Heart left ventricle (tissue), 16 donors: ENCODE measurements around the gene SLC4A3. TPM values are rescaled to one million over a fixed set of nuclear protein-coding genes. Genes with fewer than 3 reads are reported as not detected.
"Not testable (repeated sequence)": the region's sequence is repeated elsewhere in the genome, so short reads cannot be mapped to it uniquely, and the experiment has no call there.

Experiments used
- ATAC-seq, 4 donors: fragments of 200-7000 bp; cut with Tn5 transposase; one replicate each; pipeline ENCODE4 v1.9.1; 2020 to 2022; ENCODE audit warnings: moderate library complexity in 4 of 4, mild to moderate bottlenecking in 3 of 4, moderate number of reproducible peaks in 1 of 4
- DNase-seq, 5 donors: peaks; one replicate each; pipeline ENCODE4 v3.0.0-alpha.2; 2020
- H3K27ac ChIP-seq, 12 donors: fragments of 200-600 bp; sonication (generic) in 4 of 12; one replicate each; pipeline versions ENCODE4 v1.5.0 to v1.8.0; 2016 to 2022; ENCODE audit warnings: mild to moderate bottlenecking in 2 of 12
- H3K27me3 ChIP-seq, 9 donors: fragments of 200-600 bp; sonication (generic) in 2 of 9; one replicate each; pipeline versions ENCODE4 v1.5.1 to v1.8.0; 2016 to 2022; ENCODE audit warnings: mild to moderate bottlenecking in 3 of 9
- H3K36me3 ChIP-seq, 9 donors: fragments of 200-600 bp; sonication (generic) in 2 of 9; one replicate each; pipeline versions ENCODE4 v1.5.0 to v1.8.0; 2018 to 2022; ENCODE audit warnings: mild to moderate bottlenecking in 2 of 9
- H3K4me1 ChIP-seq, 12 donors: fragments of 200-600 bp; sonication (generic) in 4 of 12; one replicate each; pipeline versions ENCODE4 v1.5.0 to v1.8.0; 2016 to 2022; ENCODE audit warnings: mild to moderate bottlenecking in 3 of 12
- H3K4me3 ChIP-seq, 12 donors: fragments of 200-600 bp; sonication (generic) in 4 of 12; one replicate each; pipeline versions ENCODE4 v1.5.0 to v1.8.0; 2017 to 2022; ENCODE audit warnings: mild to moderate bottlenecking in 9 of 12, moderate library complexity in 4 of 12
- H3K9me3 ChIP-seq, 12 donors: fragments of 200-600 bp; sonication (generic) in 4 of 12; one replicate each; pipeline versions ENCODE4 v1.5.0 to v1.8.0; 2016 to 2022; ENCODE audit warnings: mild to moderate bottlenecking in 1 of 12
- POLR2A ChIP-seq, 2 donors: fragments of 450-650 bp; IDR thresholded peaks; one replicate each; pipeline ENCODE4 v1.6.1; 2017; ENCODE audit warnings: antibody characterized with exemption in 2 of 2, mild to moderate bottlenecking in 2 of 2, moderate library complexity in 2 of 2
- WGBS, 4 donors: extraction: QIAGEN DNeasy Blood & Tissue Kit in 2 of 4; methylation state at CpG; one replicate each; pipeline versions ENCODE4 v1.1.5 to v1.1.7; 2013 to 2018; 5-methylcytosine and 5-hydroxymethylcytosine counted together
- intact Hi-C, 10 donors: fragments of 100-400 bp; cut with DNase I; formaldehyde crosslinking; loops; one replicate each; pipeline versions ENCODE4 v1.11.1 to v1.14.2; 2022
- polyA plus RNA-seq, 2 donors: library from polyadenylated mRNA; stranded (reverse); fragments of 200-250 nt; gene quantifications; one replicate each; pipeline ENCODE4 v1.2.3, GENCODE V29; 2013
- total RNA-seq, 9 donors: library from RNA; depleted of rRNA in 2 of 9; stranded (reverse); fragments of >200 nt in 2 of 9; fragmentation: NEBNext Ultra II Directional in 3 of 9; extraction: Animal tissue kit (Norgen Biotek cat#: 25700) in 3 of 9; gene quantifications; one replicate each; pipeline versions ENCODE4 v1.1.0 to v1.2.4, GENCODE V29; 2016 to 2023
- TF ChIP-seq, protein P1 (sequence below), 12 donors: fragments of 200-600 bp; sonication (generic) in 4 of 12; IDR thresholded peaks; one replicate each; pipeline versions ENCODE4 v1.5.0 to v1.8.0; 2018 to 2022; ENCODE audit warnings: antibody characterized with exemption in 12 of 12, mild to moderate bottlenecking in 5 of 12
- donor health status: ischemic (EF 13 %, LVEDD 7.1; RV severe dilation, severe dysfunction).
- donor health status: healthy with polysubstance abuse.
- donor health status: DM: no; HTN: yes; CAD: no.
- donor health status: DM: no; HTN: no; CAD: no.
- donor health status: ischemic (EF 25% LVEDD 6.9; RV normal size, moderate dysfunction).
- donor health status: ischemic (EF 25% LVEDD 5.7; RV mildly dilated, moderate dysfunction).
- donor health status: healthy.
- donor health status: DM: yes; HTN: yes; CAD: no.
- donor health status: ischemic (EF 35%, LVEDD 5.7; RV mildly dilated, moderate dysfunction).
- donor health status: nonischemic (EF 11% LVEDD 7.7; RV severe dilation, severe dysfunction).
- donor health status: DM: yes; HTN: yes; CAD: no.
- donor health status: PGD.
- donor health status: ischemic (EF 29% LVEDD 5.4; RV normal size, mild dysfunction).
- donor health status: nonischemic (EF 23%, LVEDD 6.1; RV moderate dilation, normal function).

The SLC4A3 gene
- total and polyA plus RNA-seq, 11 donors, result 236 to 507 (median 421) TPM

GRCh38 chr2:219650426-219651248, 23.2 kb downstream of the SLC4A3 start:
- H3K4me3 ChIP-seq, result no peak overlapping the region
- H3K9me3 ChIP-seq, result peaks cover 0 to 8% (median 0%) of the 10 kb centered on the region in 12 donors
- no peaks in the 10 kb centered on the region for H3K36me3 ChIP-seq
- ATAC-seq, result no peak
- no peak overlapping the region for H3K27ac ChIP-seq
- intact Hi-C loops, result no loop called here
- no peak for DNase-seq
- H3K4me1 ChIP-seq, result peaks cover 0 to 12% (median 5%) of the 10 kb centered on the region in 12 donors
- WGBS, 4 donors, result 68 to 79% (median 72%) methylated on average over 7 to 8 of the region's 8 CpGs
- H3K27me3 ChIP-seq, result peaks cover 0 to 6% (median 0%) of the 10 kb centered on the region in 9 donors
- no peak for TF ChIP-seq POLR2A (IDR thresholded peaks at IDR 0.05)
- TF ChIP-seq, protein P1, sequence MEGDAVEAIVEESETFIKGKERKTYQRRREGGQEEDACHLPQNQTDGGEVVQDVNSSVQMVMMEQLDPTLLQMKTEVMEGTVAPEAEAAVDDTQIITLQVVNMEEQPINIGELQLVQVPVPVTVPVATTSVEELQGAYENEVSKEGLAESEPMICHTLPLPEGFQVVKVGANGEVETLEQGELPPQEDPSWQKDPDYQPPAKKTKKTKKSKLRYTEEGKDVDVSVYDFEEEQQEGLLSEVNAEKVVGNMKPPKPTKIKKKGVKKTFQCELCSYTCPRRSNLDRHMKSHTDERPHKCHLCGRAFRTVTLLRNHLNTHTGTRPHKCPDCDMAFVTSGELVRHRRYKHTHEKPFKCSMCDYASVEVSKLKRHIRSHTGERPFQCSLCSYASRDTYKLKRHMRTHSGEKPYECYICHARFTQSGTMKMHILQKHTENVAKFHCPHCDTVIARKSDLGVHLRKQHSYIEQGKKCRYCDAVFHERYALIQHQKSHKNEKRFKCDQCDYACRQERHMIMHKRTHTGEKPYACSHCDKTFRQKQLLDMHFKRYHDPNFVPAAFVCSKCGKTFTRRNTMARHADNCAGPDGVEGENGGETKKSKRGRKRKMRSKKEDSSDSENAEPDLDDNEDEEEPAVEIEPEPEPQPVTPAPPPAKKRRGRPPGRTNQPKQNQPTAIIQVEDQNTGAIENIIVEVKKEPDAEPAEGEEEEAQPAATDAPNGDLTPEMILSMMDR (IDR thresholded peaks at IDR 0.05), result no peak

- H3K27ac ChIP-seq, intact Hi-C loops, H3K4me3 ChIP-seq, H3K4me1 ChIP-seq, H3K9me3 ChIP-seq, ATAC-seq, DNase-seq, H3K36me3 ChIP-seq, H3K27me3 ChIP-seq: not testable (repeated sequence)
- 77 to 82% (median 81%) methylated on average over 6 of the region's 6 CpGs for WGBS, 4 donors
Measured at GRCh38 chr2:219651656-219652055, 24.2 kb downstream of the SLC4A3 start.

DNA sequence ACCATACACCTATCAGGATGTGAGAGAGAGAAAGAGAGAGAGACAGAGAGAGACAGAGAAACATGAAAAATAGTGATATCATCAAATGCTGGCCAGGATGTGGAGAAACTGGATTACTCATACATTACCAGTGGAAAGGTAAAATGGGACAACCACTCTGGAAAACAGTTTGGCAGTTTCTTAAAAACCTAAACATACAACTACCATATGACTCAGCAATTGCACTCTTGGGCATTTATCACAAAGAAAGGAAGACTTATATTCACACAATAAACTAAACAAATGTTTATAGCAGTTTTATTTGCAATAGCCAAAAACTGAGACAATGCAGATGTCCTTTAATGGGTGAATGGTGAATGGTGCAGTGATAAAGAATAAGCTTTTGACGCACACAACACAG, 29.1 kb downstream of the SLC4A3 start:
- Histone ChIP-seq H3K4me3 (no peak overlapping the region), H3K4me1 (peaks cover 0 to 3% (median 0%) of the 10 kb centered on the region in 12 donors), H3K9me3 (peaks cover 0 to 16% (median 0%) of the 10 kb centered on the region in 12 donors), H3K27me3 (no peaks in the 10 kb centered on the region), H3K36me3 (no peaks in the 10 kb centered on the region), H3K27ac (no peak overlapping the region)
- no peak for TF ChIP-seq POLR2A (IDR thresholded peaks at IDR 0.05)
- TF ChIP-seq, protein P1 (IDR thresholded peaks at IDR 0.05), result no peak
- ATAC-seq (no peak), DNase-seq (no peak)
- intact Hi-C loops, result no loop called here
- 75 to 90% (median 80%) methylated on average over 1 of the region's 1 CpG for WGBS, 4 donors

DNA sequence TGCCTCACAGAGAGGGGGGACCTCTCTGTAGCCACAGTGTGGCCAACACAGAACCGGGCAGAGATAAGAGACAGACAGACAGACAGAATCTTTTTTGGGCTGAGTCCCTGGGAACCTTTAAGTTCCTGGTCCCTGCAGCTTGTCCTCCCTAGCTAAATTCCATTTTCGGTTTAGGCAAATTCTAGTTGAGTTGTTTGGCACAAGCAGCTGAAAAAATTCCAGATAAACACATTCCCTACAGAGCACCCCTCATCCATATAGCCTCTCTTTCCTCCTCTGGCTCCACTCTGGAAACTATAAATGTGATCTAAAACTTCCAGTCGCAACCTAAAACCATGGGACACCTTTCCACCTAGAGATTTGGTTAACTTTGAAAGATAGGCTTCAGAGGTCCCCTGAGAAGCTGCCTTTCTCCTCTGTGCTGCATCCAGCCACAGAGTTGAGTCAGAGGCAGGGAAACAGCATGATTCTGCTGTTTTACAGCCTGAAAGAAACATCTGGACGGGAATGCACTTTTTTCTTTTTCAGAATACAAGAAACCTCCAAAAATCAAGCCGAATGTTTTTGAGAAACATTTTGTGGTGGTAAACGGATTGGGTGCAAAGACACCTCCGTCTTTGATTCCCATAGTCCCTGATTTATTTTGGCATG, 30.9 kb downstream of the SLC4A3 start:
- no peak for DNase-seq
- Histone ChIP-seq H3K27ac (peak overlapping the region in 3 of 12 donors; percentile 10 to 27 (median 23)), H3K4me1 (peaks cover 0 to 3% (median 0%) of the 10 kb centered on the region in 12 donors), H3K9me3 (peaks cover 0 to 12% (median 0%) of the 10 kb centered on the region in 12 donors), H3K4me3 (no peak overlapping the region), H3K27me3 (no peaks in the 10 kb centered on the region), H3K36me3 (no peaks in the 10 kb centered on the region)
- TF ChIP-seq, protein P1 (IDR thresholded peaks at IDR 0.05), result no peak
- WGBS, 4 donors, result 62 to 69% (median 64%) methylated on average over 7 of the region's 7 CpGs
- intact Hi-C loops, result no loop called here
- ATAC-seq, result peak in 2 of 4 donors; percentile 30 to 74
